ENCODE results near the gene DOK5. TPM values are rescaled to one million over a fixed set of nuclear protein-coding genes. Genes with fewer than 3 reads are reported as not detected.

DOK5 gene
- total and polyA plus RNA-seq, 2 of the 4 experiments (the other 2 are of a cell fraction), result 2.8 to 3.9 TPM

DNA sequence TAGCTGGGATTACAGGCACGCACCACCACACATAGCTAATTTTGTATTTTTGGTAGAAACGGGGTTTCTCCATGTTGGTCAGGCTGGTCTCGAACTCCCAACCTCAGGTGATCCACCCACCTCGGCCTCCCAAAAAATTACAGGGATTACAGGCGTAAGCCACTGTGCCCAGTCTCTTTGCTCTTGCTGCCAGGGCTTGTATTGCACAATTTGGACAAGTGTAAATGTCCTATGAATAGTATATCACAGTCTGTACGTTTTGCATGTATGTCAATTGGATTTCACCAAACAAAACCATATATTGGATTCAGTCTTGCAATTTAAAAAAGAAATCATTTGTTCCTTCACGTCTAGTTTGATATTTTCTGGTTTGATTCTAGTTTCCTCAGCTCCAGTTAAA is 2.1 kb upstream of the DOK5 start:
- H2BK20ac ChIP-seq (ENCODE audit: low read depth, low read length), result no peak overlapping the region
- no peak overlapping the region for H2BK120ac ChIP-seq (ENCODE audit: low read depth, low read length)
- DNase-seq (no peak), ATAC-seq (ENCODE audit: low read depth) (no peak)
- WGBS, 2 experiments (ENCODE audit: extremely low coverage in 2 of 2, insufficient read length in 1 of 2), result no CpG with 5 or more reads among the region's 7 CpGs
- H4K8ac ChIP-seq (ENCODE audit: low read depth in 2 of 2, low read length in 2 of 2), result no peak overlapping the region
- no peak overlapping the region for H2BK5ac ChIP-seq (ENCODE audit: low read depth, low read length, poor library complexity, severe bottlenecking)
- H3K4ac ChIP-seq (ENCODE audit: low read depth, low read length), result no peak overlapping the region
- TF ChIP-seq, protein P1, sequence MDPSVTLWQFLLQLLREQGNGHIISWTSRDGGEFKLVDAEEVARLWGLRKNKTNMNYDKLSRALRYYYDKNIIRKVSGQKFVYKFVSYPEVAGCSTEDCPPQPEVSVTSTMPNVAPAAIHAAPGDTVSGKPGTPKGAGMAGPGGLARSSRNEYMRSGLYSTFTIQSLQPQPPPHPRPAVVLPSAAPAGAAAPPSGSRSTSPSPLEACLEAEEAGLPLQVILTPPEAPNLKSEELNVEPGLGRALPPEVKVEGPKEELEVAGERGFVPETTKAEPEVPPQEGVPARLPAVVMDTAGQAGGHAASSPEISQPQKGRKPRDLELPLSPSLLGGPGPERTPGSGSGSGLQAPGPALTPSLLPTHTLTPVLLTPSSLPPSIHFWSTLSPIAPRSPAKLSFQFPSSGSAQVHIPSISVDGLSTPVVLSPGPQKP (IDR thresholded peaks at IDR 0.05; ENCODE audit: borderline replicate concordance, low read depth, low read length), result no peak
- TF ChIP-seq BHLHE40 (IDR thresholded peaks at IDR 0.05; ENCODE audit: low read depth, low read length) (no peak), RFX5 (IDR thresholded peaks at IDR 0.05; ENCODE audit: low read depth, low read length) (no peak), RCOR1 (IDR thresholded peaks at IDR 0.05; ENCODE audit: insufficient replicate concordance, low read length) (no peak), MXI1 (IDR thresholded peaks at IDR 0.05; ENCODE audit: borderline replicate concordance, low read depth, low read length) (no peak), USF2 (IDR thresholded peaks at IDR 0.05; ENCODE audit: low read depth, low read length) (no peak), SMC3 (IDR thresholded peaks at IDR 0.05; ENCODE audit: low read depth, low read length) (no peak), POLR2A (IDR thresholded peaks at IDR 0.05; ENCODE audit: low read depth, low read length) (no peak), RAD21 (IDR thresholded peaks at IDR 0.05; ENCODE audit: low read length) (no peak), MAZ (IDR thresholded peaks at IDR 0.05; ENCODE audit: borderline replicate concordance, low read depth, low read length) (no peak)
- no peaks in the 10 kb centered on the region for H3K36me3 ChIP-seq (ENCODE audit: control insufficient read depth, insufficient read depth, low read length)
- H3K56ac ChIP-seq (ENCODE audit: extremely low read depth, insufficient read depth, low read length), result no peak overlapping the region
- H3K9ac ChIP-seq (ENCODE audit: low read depth, low read length), result no peak overlapping the region
- no peaks in the 10 kb centered on the region for H3K9me3 ChIP-seq (ENCODE audit: control insufficient read depth, insufficient read depth, low read length)
- POLR2A ChIA-PET (ENCODE audit: unreplicated experiment), result no interaction called here
- H3K14ac ChIP-seq (replicated peaks; ENCODE audit: low read depth, low read length), result no peak overlapping the region
- in situ Hi-C loops (cut with MboI; ENCODE audit: low sequenced_read_pairs), result no loop called here
- H3K4me1 ChIP-seq (ENCODE audit: control insufficient read depth, insufficient read depth, low read length), result no peaks in the 10 kb centered on the region
- H3K27me3 ChIP-seq (ENCODE audit: control insufficient read depth, insufficient read depth, low read length), result peaks cover 10% of the 10 kb centered on the region
- no peak overlapping the region for H2AK9ac ChIP-seq (replicated peaks; ENCODE audit: low read depth, low read length, poor library complexity)
- no peak overlapping the region for H3K23ac ChIP-seq (ENCODE audit: low read depth, low read length)
- no peaks in the 10 kb centered on the region for H3K79me1 ChIP-seq (ENCODE audit: low read depth in 1 of 2, low read length in 2 of 2)
- CTCF ChIA-PET, result no interaction called here
- no peak overlapping the region for H4K91ac ChIP-seq (ENCODE audit: insufficient read depth, low read depth, low read length)
- no peaks in the 10 kb centered on the region for H3K9me1 ChIP-seq (ENCODE audit: insufficient read depth, low read length)
- no peak overlapping the region for H3K4me3 ChIP-seq (ENCODE audit: insufficient read depth, low read depth, low read length)
- no peak overlapping the region for H3K18ac ChIP-seq (ENCODE audit: low read depth, low read length)
- no peak overlapping the region for H2AK5ac ChIP-seq (ENCODE audit: low read depth, low read length)
- H4K20me1 ChIP-seq (ENCODE audit: insufficient read depth, low read length), result no peaks in the 10 kb centered on the region
- no peak overlapping the region for H2AFZ ChIP-seq (replicated peaks; ENCODE audit: low read length, poor library complexity)
- H4K5ac ChIP-seq (ENCODE audit: low read depth, low read length), result no peak overlapping the region
- dilution Hi-C loops (cut with HindIII; ENCODE audit: low sequenced_read_pairs, unreplicated experiment), result no loop called here
- H3K4me2 ChIP-seq (ENCODE audit: low read depth, low read length), result no peak overlapping the region
- no peak overlapping the region for H3K27ac ChIP-seq (ENCODE audit: insufficient read depth, low read length)
- intact Hi-C loops (cut with micrococcal nuclease), result loop anchor here (10.0 kb wide), 1 partner anchor 171 kb away; no protein-coding TSS in a partner anchor
- no TSS peak for BruUV-seq (replicated peaks)
- no peak overlapping the region for H2BK15ac ChIP-seq (ENCODE audit: low read depth, low read length)
